DLD1 (cell line): Measurements from ENCODE around the gene RAD9B.

Source experiments
- in situ Hi-C: cut with HindIII; loops from 2 replicates; pipeline ENCODE4 v1.10.0; 2017; ENCODE audit warnings: low sequenced_read_pairs

Gene RAD9B

GRCh38 chr12:110550981-110551380 lies 48.9 kb downstream of the RAD9B start:
- in situ Hi-C loops = no loop called here
